ENCODE data around the gene FOXF2.

FOXF2 gene

GRCh38 chr6:1392813-1393640, 3.7 kb downstream of the FOXF2 start:
- TF ChIP-seq CTCF (conservative IDR thresholded peaks at IDR 0.05; ENCODE audit: low read length): no peak
- no peak for DNase-seq (ENCODE audit: low read depth)
- no peak overlapping the region for H3K4me3 ChIP-seq (ENCODE audit: low read length)

- no peak for TF ChIP-seq CTCF (conservative IDR thresholded peaks at IDR 0.05; ENCODE audit: low read length)
- no peak overlapping the region for H3K4me3 ChIP-seq (ENCODE audit: low read length)
- DNase-seq (ENCODE audit: low read depth): no peak
These were observed 4.4 kb downstream of the FOXF2 start for GRCh38 chr6:1393641-1394283.

DNA sequence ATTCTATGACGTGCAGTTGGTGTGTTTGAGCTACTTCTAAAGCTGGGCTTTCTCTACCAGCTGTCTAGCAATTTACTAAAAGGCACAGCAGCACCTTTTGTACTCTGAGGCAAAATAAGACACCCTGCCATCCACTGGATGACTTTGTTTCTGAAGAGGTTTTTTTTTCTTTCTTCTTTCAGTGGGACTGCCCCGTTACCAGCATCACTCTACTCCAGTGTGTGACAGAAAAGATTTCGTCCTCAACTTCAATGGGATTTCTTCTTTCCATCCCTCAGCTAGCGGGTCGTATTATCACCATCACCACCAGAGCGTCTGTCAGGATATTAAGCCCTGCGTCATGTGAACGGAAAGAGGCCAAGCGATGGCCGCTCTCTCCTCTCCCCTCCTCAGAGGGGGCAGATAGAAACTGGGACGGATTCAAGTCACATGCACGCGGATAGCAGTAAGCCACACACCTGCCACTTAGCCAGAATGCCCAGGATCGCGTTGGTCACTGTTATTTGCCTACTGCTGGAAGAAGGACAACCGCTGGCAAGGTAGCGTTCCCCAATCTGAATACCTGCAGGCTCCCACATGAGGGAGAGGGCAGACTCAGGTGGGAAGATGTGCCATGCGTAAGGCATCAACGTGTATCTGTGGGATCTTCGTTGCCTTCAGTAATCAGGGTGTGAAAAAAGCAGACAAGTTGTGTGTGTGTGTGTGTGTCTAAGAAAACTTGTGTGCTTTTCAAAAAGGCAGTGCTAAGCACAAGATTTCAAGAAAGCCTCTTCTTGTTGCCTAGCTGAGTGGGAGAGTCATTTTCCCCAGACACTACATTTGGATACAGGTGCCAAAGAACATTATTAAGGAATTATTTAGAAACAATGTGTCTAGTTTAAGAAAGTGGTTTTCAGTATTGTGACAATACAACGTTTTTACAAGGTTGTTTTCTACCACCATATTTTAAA, 5.4 kb downstream of the FOXF2 start:
- no peak overlapping the region for H3K4me3 ChIP-seq (ENCODE audit: low read length)

GRCh38 chr6:1395506-1395905, 6.1 kb downstream of the FOXF2 start:
- no peak for TF ChIP-seq CTCF (conservative IDR thresholded peaks at IDR 0.05; ENCODE audit: low read length)
- no peak for DNase-seq (ENCODE audit: low read depth)
- H3K4me3 ChIP-seq (ENCODE audit: low read length): no peak overlapping the region

More for the DNA sequence above, 5.4 kb downstream of the FOXF2 start:
- TF ChIP-seq CTCF (conservative IDR thresholded peaks at IDR 0.05; ENCODE audit: low read length): no peak
- DNase-seq (ENCODE audit: low read depth): no peak

DNA sequence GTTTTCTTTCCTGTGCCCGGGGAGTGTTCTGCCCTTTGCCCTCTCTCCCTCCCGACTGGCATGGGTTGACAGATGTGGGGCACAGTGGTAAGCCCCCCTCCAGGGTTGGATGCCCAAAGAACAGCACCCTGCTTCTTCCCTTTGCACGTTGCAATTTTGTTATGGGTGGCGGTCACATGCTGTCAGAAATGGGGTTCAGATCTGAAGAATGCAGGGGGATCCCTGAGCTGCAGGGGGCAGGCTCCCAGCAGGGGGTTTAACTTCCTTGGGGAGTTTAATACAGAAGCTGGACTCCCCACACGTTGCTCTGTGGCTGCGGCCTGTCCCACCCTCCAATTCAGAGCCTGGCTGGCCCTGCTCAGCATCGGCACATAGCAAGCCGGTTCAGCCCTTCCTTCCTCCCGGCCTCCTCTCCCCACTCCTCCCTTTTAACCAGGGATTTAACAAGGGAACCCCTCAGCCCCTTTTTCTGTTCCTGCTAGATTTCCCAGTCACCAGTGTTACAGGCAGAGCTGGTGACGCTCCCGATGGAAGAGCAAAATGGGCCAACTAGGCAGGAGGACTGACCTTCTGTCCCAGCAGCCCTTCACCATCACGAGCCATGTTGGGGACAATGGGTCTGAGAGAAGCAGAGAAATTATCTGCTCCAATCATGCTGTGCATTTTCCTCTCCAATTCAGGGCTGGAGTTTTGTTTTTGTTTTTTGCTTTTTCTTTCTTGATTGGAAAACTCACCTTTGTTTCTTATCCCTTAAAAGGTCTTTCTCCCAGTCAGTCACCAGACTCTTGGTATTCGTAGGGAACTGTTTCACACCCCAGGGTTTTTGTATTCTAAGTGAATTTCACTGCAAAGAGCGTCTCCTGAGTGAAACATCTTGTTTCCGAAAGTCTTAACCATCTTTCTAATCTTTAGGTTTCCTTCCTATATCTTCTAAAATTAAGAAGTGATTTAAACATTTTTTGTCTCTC, 6.8 kb downstream of the FOXF2 start:
- no peak for DNase-seq (ENCODE audit: low read depth)
- H3K4me3 ChIP-seq (ENCODE audit: low read length): no peak overlapping the region
- TF ChIP-seq CTCF (conservative IDR thresholded peaks at IDR 0.05; ENCODE audit: low read length): no peak
